ENCODE results near the gene SLC8A3.

The SLC8A3 gene

GRCh38 chr14:70052990-70053389 lies 135.8 kb downstream of the SLC8A3 start:
- Mint-ChIP-seq H3K4me1 (peaks cover 6% of the 10 kb centered on the region), H3K9me3 (no peaks in the 10 kb centered on the region), H3K27ac (no peak overlapping the region), H3K27me3 (ENCODE audit: low read depth, poor library complexity) (peaks cover 3% of the 10 kb centered on the region), H3K36me3 (ENCODE audit: low read depth) (no peaks in the 10 kb centered on the region), H3K4me3 (no peak overlapping the region)
- peak; percentile 81 for DNase-seq
- no peak for TF ChIP-seq CTCF (IDR thresholded peaks at IDR 0.05)

- no peak for DNase-seq
- no peak for TF ChIP-seq CTCF (IDR thresholded peaks at IDR 0.05)
- Mint-ChIP-seq H3K36me3 (ENCODE audit: low read depth) (no peaks in the 10 kb centered on the region), H3K27me3 (ENCODE audit: low read depth, poor library complexity) (peaks cover 10% of the 10 kb centered on the region), H3K4me3 (no peak overlapping the region), H3K27ac (no peak overlapping the region), H3K4me1 (peaks cover 6% of the 10 kb centered on the region), H3K9me3 (no peaks in the 10 kb centered on the region)
These were observed 138.6 kb downstream of the SLC8A3 start for GRCh38 chr14:70050136-70050535.

- Mint-ChIP-seq H3K27ac (no peak overlapping the region), H3K4me3 (no peak overlapping the region), H3K4me1 (peaks cover 6% of the 10 kb centered on the region), H3K9me3 (no peaks in the 10 kb centered on the region), H3K27me3 (ENCODE audit: low read depth, poor library complexity) (peaks cover 13% of the 10 kb centered on the region), H3K36me3 (ENCODE audit: low read depth) (no peaks in the 10 kb centered on the region)
- no peak for DNase-seq
- no peak for TF ChIP-seq CTCF (IDR thresholded peaks at IDR 0.05)
These were observed 139.1 kb downstream of the SLC8A3 start for GRCh38 chr14:70049605-70050004.

GRCh38 chr14:70048313-70048654 lies 140.5 kb downstream of the SLC8A3 start:
- Mint-ChIP-seq H3K36me3 (ENCODE audit: low read depth) (no peaks in the 10 kb centered on the region), H3K9me3 (no peaks in the 10 kb centered on the region), H3K4me3 (no peak overlapping the region), H3K4me1 (peaks cover 6% of the 10 kb centered on the region), H3K27me3 (ENCODE audit: low read depth, poor library complexity) (peaks cover 13% of the 10 kb centered on the region), H3K27ac (no peak overlapping the region)
- no peak for DNase-seq
- TF ChIP-seq CTCF (IDR thresholded peaks at IDR 0.05), result no peak

GRCh38 chr14:70047598-70048312 lies 141.0 kb downstream of the SLC8A3 start:
- no peak for DNase-seq
- Mint-ChIP-seq H3K4me3 (no peak overlapping the region), H3K27ac (no peak overlapping the region), H3K27me3 (ENCODE audit: low read depth, poor library complexity) (peaks cover 13% of the 10 kb centered on the region), H3K4me1 (peaks cover 6% of the 10 kb centered on the region), H3K9me3 (no peaks in the 10 kb centered on the region), H3K36me3 (ENCODE audit: low read depth) (no peaks in the 10 kb centered on the region)
- TF ChIP-seq CTCF (IDR thresholded peaks at IDR 0.05), result no peak

- DNase-seq, result peak; percentile 74
- Mint-ChIP-seq H3K4me1 (peaks cover 6% of the 10 kb centered on the region), H3K4me3 (no peak overlapping the region), H3K36me3 (ENCODE audit: low read depth) (no peaks in the 10 kb centered on the region), H3K27me3 (ENCODE audit: low read depth, poor library complexity) (peaks cover 13% of the 10 kb centered on the region), H3K9me3 (no peaks in the 10 kb centered on the region), H3K27ac (no peak overlapping the region)
- TF ChIP-seq CTCF (IDR thresholded peaks at IDR 0.05), result peak; percentile 71
These were observed 142.8 kb downstream of the SLC8A3 start for GRCh38 chr14:70045844-70046535.

Data from nephron progenitor cell (in vitro differentiated cells).